Fibroblast of lung (primary cell): ENCODE measurements around the gene TNMD. TPM values are rescaled to one million over a fixed set of nuclear protein-coding genes. Genes with fewer than 3 reads are reported as not detected.

ENCODE experiments used
- DNase-seq, 2 donors: peaks; one replicate each; pipeline versions ENCODE4 v3.0.0 to v3.0.0-alpha.2; 2010; ENCODE audit warnings: low read depth in 2 of 2
- H2AFZ ChIP-seq: 2 replicates; pipeline ENCODE4 v1.5.1; 2012; ENCODE audit warnings: low read length, control low read depth, inconsistent platforms
- H3K27ac ChIP-seq: 2 replicates; pipeline ENCODE4 v1.5.1; 2011; ENCODE audit warnings: low read length, control low read depth; ENCODE audit not compliant: insufficient read depth
- H3K27me3 ChIP-seq: 2 replicates; pipeline ENCODE4 v1.5.1; 2011; ENCODE audit warnings: mild to moderate bottlenecking, low read length; ENCODE audit not compliant: control insufficient read depth, insufficient read depth
- H3K36me3 ChIP-seq: 2 replicates; pipeline ENCODE4 v1.5.1; 2011; ENCODE audit warnings: low read length; ENCODE audit not compliant: control insufficient read depth, insufficient read depth
- H3K4me1 ChIP-seq: 2 replicates; pipeline ENCODE4 v1.5.1; 2011; ENCODE audit warnings: low read length; ENCODE audit not compliant: control insufficient read depth, insufficient read depth; ENCODE audit errors: extremely low read depth
- H3K4me2 ChIP-seq: 2 replicates; pipeline ENCODE4 v1.5.1; 2011; ENCODE audit warnings: low read length, control low read depth; ENCODE audit not compliant: insufficient read depth; ENCODE audit errors: extremely low read depth
- H3K4me3 ChIP-seq, 4 experiments: fragments of 200-600 bp in 1 of 4; sonication (generic) in 1 of 4; replicated peaks in 1 of 4; 2 replicates each; pipeline ENCODE4 v1.5.1; 2011 to 2016; ENCODE audit warnings: low read length in 4 of 4, low read depth in 3 of 4, mild to moderate bottlenecking in 3 of 4, control low read depth in 2 of 4, inconsistent platforms in 1 of 4, mixed read lengths in 1 of 4; ENCODE audit not compliant: insufficient read depth in 1 of 4; ENCODE audit errors: control extremely low read depth in 1 of 4
- H3K79me2 ChIP-seq: 2 replicates; pipeline ENCODE4 v1.5.1; 2012; ENCODE audit warnings: mild to moderate bottlenecking, low read length, inconsistent platforms; ENCODE audit not compliant: control insufficient read depth, insufficient read depth
- H3K9ac ChIP-seq: 2 replicates; pipeline ENCODE4 v1.5.1; 2011; ENCODE audit warnings: mild to moderate bottlenecking, low read length, control low read depth; ENCODE audit not compliant: insufficient read depth
- H3K9me3 ChIP-seq: 2 replicates; pipeline ENCODE4 v1.5.1; 2012; ENCODE audit warnings: low read depth, low read length; ENCODE audit not compliant: control insufficient read depth, insufficient read depth
- H4K20me1 ChIP-seq: 2 replicates; pipeline ENCODE4 v1.5.1; 2011; ENCODE audit warnings: low read length; ENCODE audit not compliant: control insufficient read depth, insufficient read depth; ENCODE audit errors: extremely low read depth
- CTCF ChIP-seq, 2 donors: IDR thresholded peaks in 1 of 2; conservative IDR thresholded peaks in 1 of 2; 1 replicate in 1 of 2; 2 replicates in 1 of 2; pipeline ENCODE4 v1.5.1; 2011 to 2012; ENCODE audit warnings: low read length in 2 of 2, control low read depth in 1 of 2, inconsistent platforms in 1 of 2, low read depth in 1 of 2, mild to moderate bottlenecking in 1 of 2
- EZH2 ChIP-seq: IDR thresholded peaks from 2 replicates; pipeline ENCODE4 v1.5.1; 2012; ENCODE audit warnings: low read length, control low read depth, mild to moderate bottlenecking; ENCODE audit errors: missing control alignments
- polyA plus RNA-seq, 2 donors: library from polyadenylated mRNA; depleted of rRNA in 1 of 2; stranded (reverse) in 1 of 2; unstranded in 1 of 2; fragments of >200 nt; gene quantifications; 2 replicates each; pipeline ENCODE4 v1.2.1, GENCODE V29; 2011 to 2012; ENCODE audit warnings: missing spikeins in 1 of 2
- total RNA-seq: library from RNA; depleted of rRNA; stranded (reverse); fragments of >200 nt; gene quantifications from 2 replicates; pipeline ENCODE4 v1.2.1, GENCODE V29; 2014

TNMD gene
- total and polyA plus RNA-seq, 2 donors (not counting 1 experiment from before 2014, with no cell fraction given), result not detected

- DNase-seq, result no peak
- no peaks in the 10 kb centered on the region for H3K79me2 ChIP-seq
- H3K4me1 ChIP-seq, result no peaks in the 10 kb centered on the region
- H3K9me3 ChIP-seq, result no peaks in the 10 kb centered on the region
- no peaks in the 10 kb centered on the region for H4K20me1 ChIP-seq
- H2AFZ ChIP-seq, result peak overlapping the region; percentile 1
- no peak overlapping the region for H3K9ac ChIP-seq
- peak overlapping the region; percentile 67 for H3K27ac ChIP-seq
- peak overlapping the region; percentile 55 to 79 (median 64) for H3K4me3 ChIP-seq
- H3K36me3 ChIP-seq, result no peaks in the 10 kb centered on the region
- H3K27me3 ChIP-seq, result no peaks in the 10 kb centered on the region
- peak overlapping the region; percentile 78 for H3K4me2 ChIP-seq
- TF ChIP-seq EZH2 (no peak), CTCF (conservative IDR thresholded peaks at IDR 0.05 in 1 of 2, IDR thresholded peaks at IDR 0.05 in 1 of 2; ENCODE audit: low read depth in 1 of 2, low read length in 2 of 2) (no peak)
Measured at GRCh38 chrX:100635989-100636320, 51.2 kb downstream of the TNMD start.

GRCh38 chrX:100636321-100636991 is 51.7 kb downstream of the TNMD start, which contains the start of gene TSPAN6:
Gene TSPAN6, minus strand, starts transcription at chrX:100636806. Its CDS starts 112 bp downstream, at chrX:100636694.
- no peaks in the 10 kb centered on the region for H3K4me1 ChIP-seq
- no peaks in the 10 kb centered on the region for H3K27me3 ChIP-seq
- peak within 1 kb of the TSS; percentile 13 for H2AFZ ChIP-seq
- peak; percentile 80 to 89 for DNase-seq
- H3K36me3 ChIP-seq, result no peaks in the 10 kb centered on the region
- peak within 1 kb of the TSS; percentile 78 for H3K4me2 ChIP-seq
- H3K27ac ChIP-seq, result peak within 1 kb of the TSS; percentile 67
- H3K9ac ChIP-seq, result peak within 1 kb of the TSS; percentile 74
- no peaks in the 10 kb centered on the region for H3K79me2 ChIP-seq
- H4K20me1 ChIP-seq, result no peaks in the 10 kb centered on the region
- no peaks in the 10 kb centered on the region for H3K9me3 ChIP-seq
- TF ChIP-seq CTCF (conservative IDR thresholded peaks at IDR 0.05 in 1 of 2, IDR thresholded peaks at IDR 0.05 in 1 of 2; ENCODE audit: low read depth in 1 of 2, low read length in 2 of 2), result peak; percentile 50 to 53
- TF ChIP-seq EZH2, result no peak
- H3K4me3 ChIP-seq, result peak within 1 kb of the TSS; percentile 55 to 79 (median 64)

GRCh38 chrX:100642290-100642689 is 57.6 kb downstream of the TNMD start:
- H3K4me3 ChIP-seq, result no peak overlapping the region
- H3K9ac ChIP-seq, result no peak overlapping the region
- no peaks in the 10 kb centered on the region for H3K36me3 ChIP-seq
- no peaks in the 10 kb centered on the region for H4K20me1 ChIP-seq
- H3K4me2 ChIP-seq, result no peak overlapping the region
- no peak overlapping the region for H3K27ac ChIP-seq
- H3K9me3 ChIP-seq, result no peaks in the 10 kb centered on the region
- H3K79me2 ChIP-seq, result peaks cover 12% of the 10 kb centered on the region
- no peak for DNase-seq
- H2AFZ ChIP-seq, result no peak overlapping the region
- H3K27me3 ChIP-seq, result no peaks in the 10 kb centered on the region
- no peak for TF ChIP-seq CTCF (conservative IDR thresholded peaks at IDR 0.05 in 1 of 2, IDR thresholded peaks at IDR 0.05 in 1 of 2; ENCODE audit: low read depth in 1 of 2, low read length in 2 of 2)
- TF ChIP-seq EZH2, result no peak
- peaks cover 12% of the 10 kb centered on the region for H3K4me1 ChIP-seq
